BJ (cell line): ENCODE data around the gene KMT5B. TPM values are rescaled to one million over a fixed set of nuclear protein-coding genes. Genes with fewer than 3 reads are reported as not detected.

Experiments used
- CTCF ChIA-PET: fragments of 350-600 bp; formaldehyde crosslinking; extraction: SDS; loops from one replicate; lab custom pipeline; 2021; ENCODE audit warnings: antibody characterized with exemption, inconsistent platforms; lab: Yijun Ruan, JAX
- POLR2A ChIA-PET: fragments of 300-600 bp; sonication (Branson Sonifier 250); formaldehyde crosslinking; extraction: SDS; loops from one replicate; lab custom pipeline; 2021; ENCODE audit warnings: antibody characterized with exemption; lab: Charles Lee
- DNase-seq: peaks from one replicate; pipeline ENCODE4 v3.0.0-alpha.2; 2011; ENCODE audit warnings: low read depth
- H3K27me3 ChIP-seq: 2 replicates; pipeline ENCODE4 v1.6.0; 2011; ENCODE audit warnings: low read length; ENCODE audit not compliant: control insufficient read depth, insufficient read depth
- H3K36me3 ChIP-seq: 2 replicates; pipeline ENCODE4 v1.5.1; 2011; ENCODE audit warnings: low read length; ENCODE audit not compliant: control insufficient read depth, insufficient read depth
- H3K4me3 ChIP-seq: 2 replicates; pipeline ENCODE4 v1.5.1; 2011; ENCODE audit warnings: low read depth, mild to moderate bottlenecking, control low read depth, low read length
- polyA plus RNA-seq: library from polyadenylated mRNA; depleted of rRNA; stranded (reverse); fragments of >200 nt; gene quantifications from 2 replicates; pipeline ENCODE4 v1.2.3, GENCODE V29; 2011
- TF ChIP-seq, protein P1 (sequence below): IDR thresholded peaks from 2 replicates; pipeline ENCODE4 v1.5.1; 2011; ENCODE audit warnings: low read depth, mild to moderate bottlenecking, control low read depth, inconsistent platforms, low read length, moderate library complexity; ENCODE audit not compliant: insufficient read depth

KMT5B gene
- polyA plus RNA-seq, 1 experiment: 7.3 TPM

DNA sequence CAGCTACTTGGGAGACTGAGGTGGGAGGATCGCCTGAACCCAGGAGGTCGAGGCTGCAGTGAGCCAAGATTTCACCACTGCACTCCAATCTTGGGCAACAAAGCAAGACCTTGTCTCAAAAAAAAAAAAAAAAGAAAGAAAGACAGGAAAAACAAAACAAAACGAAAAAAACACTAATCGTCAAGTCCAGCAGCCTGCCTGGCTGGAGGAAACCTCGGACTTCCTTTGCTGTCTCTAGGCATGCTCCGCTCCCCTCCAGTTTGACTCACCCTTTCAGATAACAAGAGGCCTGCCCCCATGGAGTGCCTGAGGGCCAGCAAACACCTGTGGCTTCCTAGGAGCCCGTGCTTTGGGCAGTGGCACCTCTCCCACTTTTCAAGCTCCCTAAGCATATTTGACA is 63.1 kb downstream of the KMT5B start:
- Histone ChIP-seq H3K4me3 (no peak overlapping the region), H3K36me3 (no peaks in the 10 kb centered on the region), H3K27me3 (no peaks in the 10 kb centered on the region)
- no peak for DNase-seq
- POLR2A ChIA-PET: no interaction called here
- TF ChIP-seq, protein P1, sequence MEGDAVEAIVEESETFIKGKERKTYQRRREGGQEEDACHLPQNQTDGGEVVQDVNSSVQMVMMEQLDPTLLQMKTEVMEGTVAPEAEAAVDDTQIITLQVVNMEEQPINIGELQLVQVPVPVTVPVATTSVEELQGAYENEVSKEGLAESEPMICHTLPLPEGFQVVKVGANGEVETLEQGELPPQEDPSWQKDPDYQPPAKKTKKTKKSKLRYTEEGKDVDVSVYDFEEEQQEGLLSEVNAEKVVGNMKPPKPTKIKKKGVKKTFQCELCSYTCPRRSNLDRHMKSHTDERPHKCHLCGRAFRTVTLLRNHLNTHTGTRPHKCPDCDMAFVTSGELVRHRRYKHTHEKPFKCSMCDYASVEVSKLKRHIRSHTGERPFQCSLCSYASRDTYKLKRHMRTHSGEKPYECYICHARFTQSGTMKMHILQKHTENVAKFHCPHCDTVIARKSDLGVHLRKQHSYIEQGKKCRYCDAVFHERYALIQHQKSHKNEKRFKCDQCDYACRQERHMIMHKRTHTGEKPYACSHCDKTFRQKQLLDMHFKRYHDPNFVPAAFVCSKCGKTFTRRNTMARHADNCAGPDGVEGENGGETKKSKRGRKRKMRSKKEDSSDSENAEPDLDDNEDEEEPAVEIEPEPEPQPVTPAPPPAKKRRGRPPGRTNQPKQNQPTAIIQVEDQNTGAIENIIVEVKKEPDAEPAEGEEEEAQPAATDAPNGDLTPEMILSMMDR: no peak
- CTCF ChIA-PET: interaction anchor here (0.6 kb wide), 1 partner anchor 683 kb away, joined by 3 read pairs; no protein-coding TSS in a partner anchor

DNA sequence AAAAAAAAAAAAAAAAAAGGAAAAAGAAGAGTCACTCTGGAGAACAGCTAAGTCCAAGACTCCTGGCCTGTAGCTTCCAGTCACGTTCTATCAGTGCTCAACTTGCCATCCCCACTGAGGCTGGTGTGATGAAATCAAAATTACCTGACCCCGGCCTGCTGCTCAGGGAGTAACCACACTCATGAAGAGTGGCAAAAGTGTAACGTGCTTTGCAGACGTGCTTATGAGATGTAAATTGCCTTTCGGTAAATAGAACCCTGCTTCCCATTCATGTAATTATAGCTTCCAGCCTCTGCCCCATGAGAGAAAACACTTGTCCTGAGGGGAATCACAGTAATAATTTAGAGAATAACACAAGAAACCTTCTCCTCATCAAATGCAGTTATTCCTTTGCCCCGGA is 63.7 kb downstream of the KMT5B start:
- no peak for DNase-seq
- Histone ChIP-seq H3K36me3 (no peaks in the 10 kb centered on the region), H3K4me3 (no peak overlapping the region), H3K27me3 (no peaks in the 10 kb centered on the region)
- TF ChIP-seq, protein P1: no peak
- ChIA-PET POLR2A (no interaction called here), CTCF (no interaction called here)

DNA sequence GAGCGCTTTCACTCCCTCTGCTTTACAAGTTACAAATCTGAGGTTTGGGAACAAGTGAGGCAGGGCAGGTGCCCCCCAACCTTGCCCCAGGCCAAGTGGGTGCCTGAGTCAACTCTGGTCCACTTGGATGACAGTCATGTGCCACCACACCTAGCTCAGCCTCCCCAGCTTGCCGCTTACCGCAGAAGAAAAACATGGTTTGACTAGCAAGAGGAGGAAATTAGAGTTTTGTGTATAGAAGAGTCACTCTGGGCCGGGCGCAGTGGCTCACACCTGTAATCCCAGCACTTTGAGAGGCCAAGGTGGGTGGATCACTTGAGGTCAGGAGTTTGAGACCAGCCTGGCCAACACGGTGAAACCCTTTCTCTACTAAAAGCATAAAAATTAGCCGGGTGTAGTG is 64.2 kb downstream of the KMT5B start:
- CTCF ChIA-PET: no interaction called here
- Histone ChIP-seq H3K27me3 (no peaks in the 10 kb centered on the region), H3K36me3 (no peaks in the 10 kb centered on the region), H3K4me3 (no peak overlapping the region)
- TF ChIP-seq, protein P1: no peak
- POLR2A ChIA-PET: no interaction called here
- DNase-seq: no peak

DNA sequence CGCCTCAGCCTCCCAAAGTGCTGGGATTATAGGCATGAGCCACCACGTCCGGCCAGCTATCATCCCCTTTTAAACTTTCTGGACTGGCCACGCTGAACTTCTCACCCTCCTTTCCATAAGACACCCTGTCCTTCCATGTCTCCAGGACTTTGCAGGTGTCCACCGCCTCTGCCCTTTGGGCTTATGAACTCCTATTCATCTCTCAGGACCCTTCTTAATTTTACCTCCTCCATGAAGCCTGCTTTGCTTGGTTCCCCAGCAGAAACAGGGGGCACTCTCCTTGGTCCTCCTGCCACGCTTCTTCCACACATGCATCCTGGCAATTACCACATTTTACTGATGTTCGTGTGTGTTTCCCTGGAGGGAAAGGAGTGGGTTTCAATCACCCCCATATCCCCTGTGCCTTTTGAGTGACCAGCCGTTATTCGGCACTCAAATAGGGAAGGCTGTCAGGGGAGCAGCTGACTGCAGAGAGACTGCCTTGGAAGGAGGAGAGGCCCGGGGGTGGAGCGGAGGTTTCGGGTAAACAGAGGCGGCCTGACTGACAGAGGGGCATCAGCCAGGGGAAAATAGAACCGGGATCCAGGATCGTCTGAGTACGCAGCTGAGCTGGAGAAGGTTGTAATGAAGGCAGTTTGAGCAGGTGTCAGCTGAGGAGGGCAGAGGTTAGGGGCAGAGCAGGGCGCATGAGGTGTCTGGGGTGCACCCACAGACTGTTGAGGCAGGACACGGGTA is 64.9 kb downstream of the KMT5B start:
- H3K36me3 ChIP-seq: no peaks in the 10 kb centered on the region
- DNase-seq: no peak
- H3K27me3 ChIP-seq: no peaks in the 10 kb centered on the region
- POLR2A ChIA-PET: no interaction called here
- no peak overlapping the region for H3K4me3 ChIP-seq
- CTCF ChIA-PET: interaction anchor here (0.6 to 1.1 kb wide), 2 partner anchors 9 to 29 kb away, joined by 3 to 4 read pairs; no protein-coding TSS in a partner anchor
- TF ChIP-seq, protein P1: no peak

DNA sequence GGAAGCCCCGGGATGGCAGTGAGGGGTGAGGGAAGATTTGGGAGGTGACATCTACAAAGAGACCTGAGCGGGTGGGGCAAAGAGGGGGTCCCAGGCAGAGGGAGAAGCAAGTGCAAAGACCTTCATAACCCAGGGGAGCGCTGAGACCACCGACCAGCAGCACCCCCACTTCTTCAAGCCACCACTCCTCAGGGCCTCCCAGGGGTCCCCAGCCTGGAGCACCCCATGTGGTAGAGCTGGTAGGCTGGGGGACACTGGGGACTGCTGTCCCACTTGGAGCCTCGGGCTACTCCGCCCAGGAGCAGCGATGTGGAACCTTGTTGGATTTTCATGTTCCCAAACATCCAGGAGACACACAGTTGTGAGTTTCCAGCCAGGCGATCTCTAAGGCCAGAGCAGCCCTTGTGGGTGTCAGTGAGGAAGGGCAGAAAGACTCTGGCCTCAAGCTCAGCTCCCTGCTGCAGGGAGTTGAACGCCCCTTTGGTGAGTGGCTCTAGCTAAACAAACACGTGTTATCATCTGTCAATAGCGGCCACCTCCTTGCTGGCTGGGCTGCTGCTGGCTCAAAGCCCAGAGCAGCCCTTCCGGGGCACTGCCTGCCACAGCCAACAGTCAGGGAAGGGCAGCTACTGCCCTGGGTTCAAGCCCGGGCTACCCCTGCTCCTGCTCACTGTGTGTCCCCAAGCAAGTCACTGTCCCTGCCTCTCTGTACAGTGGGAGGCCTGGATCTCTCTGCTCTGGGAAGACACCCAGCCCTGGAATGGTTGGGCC is 66.2 kb downstream of the KMT5B start:
- DNase-seq: no peak
- POLR2A ChIA-PET: no interaction called here
- H3K36me3 ChIP-seq: no peaks in the 10 kb centered on the region

More for the DNA sequence above, 66.2 kb downstream of the KMT5B start:
- Histone ChIP-seq H3K27me3 (no peaks in the 10 kb centered on the region), H3K4me3 (no peak overlapping the region)
- CTCF ChIA-PET: interaction anchor here (0.6 kb wide), 1 partner anchor 30 kb away, joined by 4 read pairs; no protein-coding TSS in a partner anchor
- TF ChIP-seq, protein P1: no peak
